PFSK-1 (cell line): ENCODE measurements around the gene CENPP.

ENCODE experiments used
- FOXP2 ChIP-seq: optimal IDR thresholded peaks from 2 replicates; pipeline ENCODE3; 2011; ENCODE audit warnings: borderline replicate concordance, control low read depth, inconsistent platforms; ENCODE audit not compliant: insufficient read depth; ENCODE audit errors: extremely low read length, extremely low read depth
- POLR2AphosphoS5 ChIP-seq: IDR thresholded peaks from 2 replicates; pipeline ENCODE4 v1.6.1; 2012; ENCODE audit warnings: low read depth, mild to moderate bottlenecking, control low read depth, low read length, moderate library complexity
- SIN3A ChIP-seq: IDR thresholded peaks from 2 replicates; pipeline ENCODE4 v1.6.1; 2012; ENCODE audit warnings: mild to moderate bottlenecking, low read length, moderate library complexity, borderline replicate concordance; ENCODE audit not compliant: insufficient read depth
- TAF1 ChIP-seq: IDR thresholded peaks from 2 replicates; pipeline ENCODE4 v1.6.1; 2012; ENCODE audit warnings: low read length, control low read depth, borderline replicate concordance; ENCODE audit not compliant: insufficient read depth
- TF ChIP-seq, protein P1 (sequence below), 2 experiments: IDR thresholded peaks; 2 replicates each; pipeline versions ENCODE4 v1.6.1 to v1.8.0; 2011 to 2012; ENCODE audit warnings: low read depth in 2 of 2, low read length in 2 of 2, control low read depth in 1 of 2, inconsistent platforms in 1 of 2, mild to moderate bottlenecking in 1 of 2, moderate library complexity in 1 of 2; ENCODE audit not compliant: insufficient read depth in 1 of 2

DNA sequence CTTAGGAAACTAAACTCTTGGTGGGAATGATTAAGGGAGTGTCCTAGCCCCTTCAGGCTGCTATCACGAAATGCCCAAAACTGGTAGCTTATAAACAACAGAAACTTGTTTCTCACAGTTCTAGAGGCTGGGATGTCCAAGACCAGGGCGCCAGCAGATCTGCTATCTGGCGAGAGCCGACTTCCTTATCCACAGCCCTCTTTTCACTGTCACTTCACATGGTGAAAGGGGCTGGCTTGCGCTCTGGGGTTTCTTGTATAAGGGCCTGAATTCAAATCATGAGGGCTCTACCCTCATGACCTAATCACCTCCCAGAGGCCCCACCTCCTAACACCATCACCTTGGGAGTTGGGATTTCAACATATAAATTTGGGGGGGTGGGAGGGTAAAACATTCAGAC is 295.1 kb downstream of the CENPP start:
- TF ChIP-seq POLR2AphosphoS5: no peak
- no peak for TF ChIP-seq FOXP2
- TF ChIP-seq, protein P1, sequence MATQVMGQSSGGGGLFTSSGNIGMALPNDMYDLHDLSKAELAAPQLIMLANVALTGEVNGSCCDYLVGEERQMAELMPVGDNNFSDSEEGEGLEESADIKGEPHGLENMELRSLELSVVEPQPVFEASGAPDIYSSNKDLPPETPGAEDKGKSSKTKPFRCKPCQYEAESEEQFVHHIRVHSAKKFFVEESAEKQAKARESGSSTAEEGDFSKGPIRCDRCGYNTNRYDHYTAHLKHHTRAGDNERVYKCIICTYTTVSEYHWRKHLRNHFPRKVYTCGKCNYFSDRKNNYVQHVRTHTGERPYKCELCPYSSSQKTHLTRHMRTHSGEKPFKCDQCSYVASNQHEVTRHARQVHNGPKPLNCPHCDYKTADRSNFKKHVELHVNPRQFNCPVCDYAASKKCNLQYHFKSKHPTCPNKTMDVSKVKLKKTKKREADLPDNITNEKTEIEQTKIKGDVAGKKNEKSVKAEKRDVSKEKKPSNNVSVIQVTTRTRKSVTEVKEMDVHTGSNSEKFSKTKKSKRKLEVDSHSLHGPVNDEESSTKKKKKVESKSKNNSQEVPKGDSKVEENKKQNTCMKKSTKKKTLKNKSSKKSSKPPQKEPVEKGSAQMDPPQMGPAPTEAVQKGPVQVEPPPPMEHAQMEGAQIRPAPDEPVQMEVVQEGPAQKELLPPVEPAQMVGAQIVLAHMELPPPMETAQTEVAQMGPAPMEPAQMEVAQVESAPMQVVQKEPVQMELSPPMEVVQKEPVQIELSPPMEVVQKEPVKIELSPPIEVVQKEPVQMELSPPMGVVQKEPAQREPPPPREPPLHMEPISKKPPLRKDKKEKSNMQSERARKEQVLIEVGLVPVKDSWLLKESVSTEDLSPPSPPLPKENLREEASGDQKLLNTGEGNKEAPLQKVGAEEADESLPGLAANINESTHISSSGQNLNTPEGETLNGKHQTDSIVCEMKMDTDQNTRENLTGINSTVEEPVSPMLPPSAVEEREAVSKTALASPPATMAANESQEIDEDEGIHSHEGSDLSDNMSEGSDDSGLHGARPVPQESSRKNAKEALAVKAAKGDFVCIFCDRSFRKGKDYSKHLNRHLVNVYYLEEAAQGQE (IDR thresholded peaks at IDR 0.05; ENCODE audit: insufficient read depth in 1 of 2, low read depth in 2 of 2, low read length in 2 of 2): no peak
- no peak for TF ChIP-seq TAF1
- no peak for TF ChIP-seq SIN3A
